IPS-11a (cell line): ENCODE data around the gene TRAF2.

ENCODE experiments used
- H3K4me3 ChIP-seq: one replicate; pipeline ENCODE4 v1.5.1; 2013; ENCODE audit warnings: low read depth, low read length, control low read depth

Gene TRAF2

DNA sequence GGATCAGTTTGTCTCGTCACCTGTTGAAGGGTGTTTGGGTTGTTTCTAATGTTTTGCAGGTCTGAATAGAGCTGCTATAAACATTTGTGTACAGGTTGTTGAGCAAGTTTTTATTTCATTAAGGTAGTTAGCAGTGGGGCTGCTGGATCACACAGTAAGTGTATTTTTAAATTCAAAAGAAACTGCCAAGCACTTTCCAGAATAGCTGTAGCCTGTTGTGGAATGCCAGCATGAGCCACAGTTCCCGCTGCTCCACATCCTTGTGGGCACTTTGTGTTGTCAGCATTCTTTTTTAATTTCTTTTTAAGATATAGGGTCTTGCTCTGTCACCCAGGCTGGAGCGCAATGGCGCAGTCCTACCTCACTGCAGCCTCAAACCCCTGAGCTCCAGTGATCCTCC, 43.7 kb downstream of the TRAF2 start:
- no peak overlapping the region for H3K4me3 ChIP-seq

DNA sequence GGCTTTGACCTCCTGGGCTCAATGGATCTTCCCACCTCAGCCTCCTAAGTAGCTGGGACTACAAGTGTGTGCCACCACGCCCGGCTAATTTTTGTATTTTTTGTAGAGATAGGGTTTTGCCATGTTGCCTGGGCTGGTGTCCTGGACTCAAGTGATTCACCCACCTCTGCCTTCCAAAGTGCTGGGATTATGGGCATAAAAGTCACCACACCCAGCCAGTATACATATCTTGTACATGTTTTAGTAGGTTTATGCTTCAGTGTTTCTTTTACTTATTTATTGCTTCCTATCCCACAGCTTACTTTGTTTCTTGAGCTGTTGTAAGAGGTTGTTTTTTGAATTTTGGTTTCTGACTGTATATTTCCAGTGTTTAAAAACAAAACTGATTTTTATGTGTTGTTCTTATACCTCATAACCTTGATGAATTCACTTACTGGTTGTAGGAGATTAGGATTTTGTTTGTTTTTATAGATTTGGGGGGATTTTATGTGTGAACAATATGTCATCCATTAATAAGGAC, 45.4 kb downstream of the TRAF2 start:
- H3K4me3 ChIP-seq, result no peak overlapping the region

DNA sequence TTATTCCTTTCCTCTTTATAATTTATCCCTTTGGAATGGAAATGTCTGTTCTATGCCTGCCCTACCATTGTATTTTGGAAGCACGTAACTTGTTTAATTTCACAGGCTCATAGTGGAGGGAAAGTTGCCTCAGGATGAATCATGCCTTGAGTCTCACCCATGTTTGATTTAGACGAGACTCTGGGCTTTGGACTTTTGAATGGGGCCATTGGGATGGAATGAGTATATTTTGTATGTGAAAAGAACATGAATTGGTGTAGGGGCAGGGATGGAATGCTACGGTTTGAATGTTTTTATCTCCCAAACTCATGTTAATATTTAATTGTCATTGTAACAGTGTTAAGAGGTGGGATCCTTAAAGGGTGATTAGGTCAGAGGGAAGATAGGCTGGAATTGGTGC, 48.0 kb downstream of the TRAF2 start:
- H3K4me3 ChIP-seq, result no peak overlapping the region

DNA sequence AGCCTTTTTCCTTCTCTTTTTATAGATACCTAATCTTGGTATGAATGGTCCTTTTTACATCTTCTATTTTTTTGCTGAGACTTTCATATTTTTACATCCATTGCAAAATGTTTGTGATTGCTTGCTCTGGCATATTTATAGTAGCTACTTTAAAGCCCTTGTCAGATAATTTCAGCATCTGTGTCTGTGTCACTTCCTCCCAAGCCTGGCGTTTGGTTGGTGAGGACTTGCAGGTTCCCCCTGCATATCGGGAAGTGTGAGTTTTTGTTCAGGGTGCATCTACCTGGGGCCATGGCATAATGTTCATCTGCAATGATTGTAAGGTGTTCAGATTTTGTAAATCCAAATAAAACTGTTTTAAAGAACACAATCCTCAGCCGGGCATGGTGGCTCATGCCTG, 49.3 kb downstream of the TRAF2 start:
- H3K4me3 ChIP-seq, result no peak overlapping the region

DNA sequence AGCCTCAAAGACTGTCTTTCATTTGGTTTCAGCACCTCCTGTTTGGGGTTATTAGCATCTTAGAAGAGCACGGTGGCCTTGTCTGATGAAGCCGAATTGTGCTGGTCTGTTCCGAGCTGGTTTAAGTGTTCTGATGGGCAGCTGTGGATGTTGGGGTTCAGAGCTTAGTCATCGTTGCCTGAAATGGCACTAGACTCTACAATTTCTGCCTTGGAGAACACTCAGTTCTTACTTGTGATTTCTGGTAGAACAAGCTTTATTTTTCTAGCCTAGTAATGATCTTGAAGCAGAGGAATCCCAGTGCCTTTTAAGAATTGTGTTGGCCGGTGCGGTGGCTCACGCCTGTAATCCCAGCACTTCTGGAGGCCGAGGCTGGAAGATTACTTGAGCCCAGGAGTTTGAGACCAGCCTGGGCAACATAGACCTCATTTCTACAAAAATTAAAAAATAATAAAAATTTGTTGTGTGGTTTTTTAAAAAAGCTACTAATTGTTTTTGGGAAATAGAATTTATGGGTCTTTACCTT, 50.4 kb downstream of the TRAF2 start:
- H3K4me3 ChIP-seq, result no peak overlapping the region

DNA sequence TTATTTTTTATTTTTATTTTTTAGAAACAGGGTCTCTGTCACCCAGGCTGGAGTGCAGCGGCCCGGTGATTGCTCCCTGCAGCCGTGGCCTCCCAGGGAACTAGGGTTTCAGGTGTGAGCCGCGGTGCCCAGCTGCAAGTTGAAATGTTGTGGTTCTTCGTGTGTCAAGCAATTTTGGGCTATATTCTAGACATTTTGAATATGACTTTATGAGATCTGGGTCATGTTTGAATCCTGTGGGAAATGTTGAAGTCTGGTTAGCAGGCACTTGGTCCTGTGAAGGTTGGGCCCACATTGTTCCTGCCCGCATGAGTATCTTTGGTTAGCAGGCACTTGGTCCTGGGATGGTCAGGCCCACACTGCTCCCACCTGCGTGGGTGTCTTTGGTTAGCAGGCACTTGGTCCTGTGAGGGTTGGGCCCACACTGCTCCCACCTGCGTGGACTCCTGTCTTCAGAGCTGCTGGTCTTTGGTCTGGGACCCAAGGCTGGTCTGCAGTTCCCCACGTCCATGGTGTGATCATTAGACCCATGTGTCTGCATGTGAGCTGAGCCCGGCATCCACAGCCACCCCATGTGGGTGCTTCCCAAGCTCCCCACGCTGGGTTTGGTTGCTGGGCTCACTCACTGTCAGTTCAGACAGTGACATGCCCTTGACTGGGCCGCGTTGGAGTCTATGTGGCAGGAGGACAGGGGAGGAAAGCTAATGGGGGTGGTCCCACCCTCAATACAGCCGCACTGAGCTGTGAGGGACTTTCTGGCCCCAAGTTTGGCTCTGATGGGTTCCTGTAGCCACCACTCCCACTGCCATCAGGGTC, 51.1 kb downstream of the TRAF2 start:
- H3K4me3 ChIP-seq, result no peak overlapping the region

DNA sequence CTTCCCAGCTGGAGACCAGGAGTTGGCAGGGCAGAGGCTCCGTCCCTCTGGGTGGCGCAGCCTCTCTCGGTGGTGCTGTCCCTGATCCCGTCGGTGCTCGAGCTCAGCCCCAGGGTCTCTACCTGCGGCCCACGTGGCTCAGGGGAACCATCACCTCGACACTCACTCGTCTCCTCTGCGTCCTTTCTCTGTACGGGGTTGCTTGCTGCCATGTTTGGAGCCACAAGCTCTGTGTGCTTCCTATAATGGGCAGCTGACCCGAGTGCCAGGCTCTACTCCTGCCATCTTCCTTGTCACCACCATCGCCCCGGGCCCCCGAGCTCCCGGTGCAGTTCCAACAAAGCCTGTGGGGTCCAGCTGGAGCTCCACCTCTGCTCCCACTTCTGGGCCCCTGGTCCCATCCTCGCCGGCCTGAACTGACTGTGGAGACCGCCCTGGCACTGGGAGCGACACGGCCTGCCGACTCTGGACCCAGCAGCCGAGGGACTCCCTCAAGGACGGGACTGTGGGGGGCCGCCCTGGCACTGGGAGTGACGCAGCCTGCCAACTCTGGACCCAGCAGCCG, 53.2 kb downstream of the TRAF2 start:
- H3K4me3 ChIP-seq, result no peak overlapping the region

DNA sequence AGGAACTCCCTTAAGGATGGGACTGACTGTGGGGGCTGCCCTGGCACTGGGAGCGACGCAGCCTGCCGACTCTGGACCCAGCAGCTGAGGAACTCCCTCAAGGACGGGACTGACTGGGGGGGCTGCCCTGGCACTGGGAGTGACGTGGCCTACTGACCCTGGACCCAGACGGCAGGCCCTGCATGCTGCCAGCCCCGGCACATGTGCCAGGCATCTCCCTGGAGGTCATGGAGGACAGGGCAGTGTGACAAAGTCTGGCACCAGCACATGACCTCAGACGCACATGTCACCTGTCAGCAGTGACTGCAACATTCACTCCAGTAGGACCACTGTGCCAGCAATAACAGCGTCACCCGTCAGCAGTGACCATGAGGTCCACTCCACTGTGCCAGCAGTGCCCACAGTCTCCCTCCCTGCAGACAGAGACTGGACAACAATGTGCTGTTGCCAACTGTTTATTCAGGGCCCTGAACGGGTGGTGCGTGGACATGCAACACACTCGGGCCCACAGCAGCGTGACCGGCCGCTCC, 53.7 kb downstream of the TRAF2 start:
- H3K4me3 ChIP-seq, result no peak overlapping the region

DNA sequence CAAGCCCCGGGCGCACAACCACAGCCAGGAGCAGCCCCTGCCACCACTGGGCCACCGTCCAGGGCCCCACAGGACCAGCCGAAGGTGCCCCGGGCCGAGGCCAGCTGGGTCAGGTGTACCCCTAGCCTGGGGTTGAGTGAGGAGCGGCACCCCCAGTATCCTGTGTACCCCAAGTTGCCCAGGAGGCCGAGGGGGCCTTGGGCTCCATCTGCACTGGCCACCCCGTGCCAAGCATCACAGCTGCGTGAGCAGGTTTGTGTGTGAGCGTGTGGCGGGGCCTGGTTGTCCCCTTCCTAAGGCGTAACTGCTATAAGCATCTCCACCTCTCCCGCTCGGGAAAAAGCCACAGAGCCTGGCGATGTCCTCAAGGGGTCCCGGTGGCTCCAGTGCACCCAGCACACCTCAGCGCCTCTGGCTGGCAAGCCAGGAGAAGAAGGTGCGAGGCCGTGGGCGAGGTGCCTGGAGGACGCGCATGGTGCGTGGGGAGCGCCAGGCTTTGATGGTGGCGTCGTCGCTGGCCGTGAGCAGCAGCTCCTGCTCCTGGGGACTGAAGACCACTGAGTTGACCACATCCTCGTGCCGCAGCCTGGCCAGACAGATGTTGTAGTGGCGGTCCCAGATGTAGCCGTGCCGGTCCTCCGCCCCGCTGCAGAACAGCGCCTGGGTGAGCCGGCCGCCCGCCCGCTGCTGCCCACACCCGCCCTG, 54.4 kb downstream of the TRAF2 start:
- no peak overlapping the region for H3K4me3 ChIP-seq

DNA sequence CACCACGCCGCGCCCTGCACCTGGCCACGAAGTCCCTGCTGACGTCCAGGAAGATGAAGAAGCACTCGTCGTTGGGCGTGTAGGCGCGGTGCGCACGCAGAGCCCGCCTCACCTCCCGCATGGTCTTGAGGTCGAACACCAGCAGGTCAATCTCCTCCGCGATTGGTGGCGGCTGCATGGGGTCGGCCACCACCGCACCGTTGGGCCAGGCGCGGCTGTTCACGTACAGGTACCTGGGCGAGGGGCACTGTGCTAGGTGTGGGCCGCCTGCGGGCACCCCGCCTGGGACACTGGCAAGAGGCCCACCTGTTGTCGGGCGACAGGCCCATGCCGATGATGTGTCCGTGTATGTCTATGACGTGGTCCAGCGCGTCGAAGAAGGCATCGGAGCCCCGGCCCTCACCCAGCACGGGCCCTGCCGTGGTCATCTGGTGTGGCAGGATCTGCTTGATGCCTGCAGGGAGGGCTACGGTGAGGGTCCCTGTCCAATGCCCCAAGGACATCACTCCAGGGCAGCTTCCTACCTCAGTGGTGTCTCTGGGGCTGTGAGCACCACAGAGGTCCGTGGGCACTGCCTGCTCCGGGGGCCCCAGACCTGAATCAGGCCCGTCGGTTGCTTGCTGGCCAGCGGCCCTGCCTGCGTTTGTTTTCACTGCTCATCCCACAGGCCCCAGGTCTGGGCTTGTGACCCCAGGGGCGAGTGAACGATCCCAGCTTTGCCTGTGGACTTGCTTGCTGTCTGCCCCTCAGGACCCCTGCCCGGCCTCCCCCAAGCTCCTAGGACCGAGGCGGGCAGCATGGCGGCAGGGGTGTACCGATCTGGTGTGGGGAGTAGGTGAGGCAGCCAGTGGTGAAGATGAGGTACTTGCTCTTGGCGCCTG, 55.2 kb downstream of the TRAF2 start:
- H3K4me3 ChIP-seq, result no peak overlapping the region

DNA sequence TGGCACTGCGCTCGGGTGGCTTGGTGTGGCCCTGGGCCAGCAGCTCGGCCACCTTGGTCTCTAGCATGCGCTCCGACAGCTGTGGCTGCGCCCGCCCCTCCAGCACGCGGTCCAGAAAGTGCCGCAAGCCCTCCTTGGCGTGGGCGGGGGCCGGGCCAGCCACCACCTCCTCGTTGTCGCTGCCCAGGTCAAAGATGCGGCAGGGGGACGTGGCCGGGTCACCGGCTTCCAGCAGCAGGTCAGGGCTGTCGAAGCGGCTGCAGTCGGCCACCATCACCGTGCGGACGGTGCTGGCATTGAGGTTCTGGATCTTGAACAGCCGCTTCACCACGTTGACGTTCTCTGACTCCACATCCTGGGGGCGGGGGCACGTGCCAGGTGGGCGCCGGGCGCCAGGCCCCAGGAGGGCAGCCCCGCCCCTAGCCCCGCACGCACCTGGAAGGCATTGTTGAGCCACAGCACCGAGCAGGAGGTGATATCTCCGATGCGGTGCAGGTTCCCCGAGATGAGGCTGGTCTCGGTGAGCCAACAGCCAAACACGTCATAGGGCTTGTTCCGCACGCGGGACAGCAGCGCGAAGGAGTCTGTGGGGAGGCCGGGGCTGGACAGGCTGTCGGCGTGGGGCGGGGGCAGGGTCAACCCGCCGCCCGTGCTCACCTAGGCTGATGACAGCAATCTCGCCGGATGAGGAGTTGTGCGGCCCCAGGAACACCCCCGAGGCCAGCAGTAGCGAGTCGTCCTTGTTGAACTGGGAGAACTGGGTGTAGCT, 56.0 kb downstream of the TRAF2 start:
- no peak overlapping the region for H3K4me3 ChIP-seq

DNA sequence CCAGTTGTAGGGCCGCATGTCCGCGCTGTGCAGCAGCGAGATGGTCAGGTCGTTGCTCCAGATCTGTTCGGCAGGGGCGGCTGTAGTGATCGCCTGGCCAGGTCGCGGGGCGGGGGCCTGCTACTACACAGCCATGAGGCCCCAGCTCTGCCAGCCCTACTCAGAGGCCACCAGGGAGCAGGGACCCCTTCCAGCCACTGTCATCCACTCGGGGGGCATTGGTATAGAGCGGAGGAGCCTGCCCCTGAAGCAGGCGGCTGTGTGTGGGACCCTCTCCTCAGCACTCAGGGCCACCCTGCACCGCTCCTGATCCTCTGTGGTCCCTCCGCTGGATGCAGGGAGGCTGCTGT, 56.5 kb downstream of the TRAF2 start:
- H3K4me3 ChIP-seq, result no peak overlapping the region

DNA sequence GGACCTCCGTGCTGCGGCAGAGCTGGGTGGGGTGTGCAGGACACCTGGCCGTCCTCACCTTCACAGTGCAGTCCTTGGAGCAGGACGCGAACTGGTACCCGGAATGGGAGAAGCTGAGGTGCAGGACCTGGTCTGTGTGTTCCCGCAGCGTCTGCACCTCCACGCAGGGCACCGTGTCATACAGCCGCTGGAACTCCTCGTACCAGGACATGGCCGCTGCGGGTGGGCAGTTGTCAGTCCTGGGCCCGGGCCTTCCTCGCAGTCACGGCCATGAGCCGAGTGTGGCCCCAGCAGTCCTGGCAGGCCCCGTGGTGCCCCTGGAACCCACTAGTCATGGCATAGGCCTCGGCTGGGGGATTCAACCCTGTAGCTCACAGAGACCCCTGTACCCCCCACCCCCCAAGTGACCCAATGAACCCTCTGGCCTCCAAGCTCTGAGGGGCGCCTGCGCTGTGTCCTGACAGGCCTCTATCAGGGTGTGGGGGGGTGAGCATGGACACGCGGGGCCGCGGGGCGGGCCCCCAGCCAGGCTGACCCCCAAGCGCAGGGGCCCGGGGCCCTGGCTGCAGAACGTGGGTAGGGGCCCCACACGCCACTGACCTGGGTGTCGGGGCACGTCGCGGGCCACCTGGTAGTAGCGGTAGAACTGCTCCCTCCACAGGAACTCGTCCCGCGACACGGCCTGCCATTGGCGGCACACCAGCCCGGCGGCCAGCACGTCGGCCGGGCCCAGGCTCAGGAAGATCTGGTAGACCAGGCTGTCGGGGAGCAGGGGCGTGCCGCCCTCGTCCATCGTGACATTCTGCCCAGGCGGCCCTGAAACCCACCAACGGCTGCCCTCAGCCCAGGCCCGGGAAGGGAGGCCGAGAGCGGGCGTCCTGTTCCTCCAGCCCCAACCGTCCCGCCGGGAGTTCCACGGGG, 57.2 kb downstream of the TRAF2 start:
- H3K4me3 ChIP-seq, result peak overlapping the region; percentile 61

DNA sequence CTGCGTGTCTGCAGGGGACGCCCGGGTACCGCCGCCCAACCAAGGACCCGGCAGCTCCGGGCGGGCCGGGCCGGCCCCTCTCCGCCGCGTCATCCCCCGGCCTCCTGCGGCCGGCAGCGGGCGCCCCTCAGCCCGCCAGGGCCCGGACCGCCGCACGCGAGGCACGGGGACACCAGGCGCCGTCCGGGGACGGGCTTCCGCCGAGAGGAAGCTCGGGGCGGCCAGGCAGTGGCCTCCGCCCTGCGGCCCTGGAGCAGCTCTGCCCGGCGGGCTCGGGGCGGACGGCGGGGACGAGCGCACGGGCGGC, 57.8 kb downstream of the TRAF2 start:
- peak overlapping the region; percentile 61 for H3K4me3 ChIP-seq

DNA sequence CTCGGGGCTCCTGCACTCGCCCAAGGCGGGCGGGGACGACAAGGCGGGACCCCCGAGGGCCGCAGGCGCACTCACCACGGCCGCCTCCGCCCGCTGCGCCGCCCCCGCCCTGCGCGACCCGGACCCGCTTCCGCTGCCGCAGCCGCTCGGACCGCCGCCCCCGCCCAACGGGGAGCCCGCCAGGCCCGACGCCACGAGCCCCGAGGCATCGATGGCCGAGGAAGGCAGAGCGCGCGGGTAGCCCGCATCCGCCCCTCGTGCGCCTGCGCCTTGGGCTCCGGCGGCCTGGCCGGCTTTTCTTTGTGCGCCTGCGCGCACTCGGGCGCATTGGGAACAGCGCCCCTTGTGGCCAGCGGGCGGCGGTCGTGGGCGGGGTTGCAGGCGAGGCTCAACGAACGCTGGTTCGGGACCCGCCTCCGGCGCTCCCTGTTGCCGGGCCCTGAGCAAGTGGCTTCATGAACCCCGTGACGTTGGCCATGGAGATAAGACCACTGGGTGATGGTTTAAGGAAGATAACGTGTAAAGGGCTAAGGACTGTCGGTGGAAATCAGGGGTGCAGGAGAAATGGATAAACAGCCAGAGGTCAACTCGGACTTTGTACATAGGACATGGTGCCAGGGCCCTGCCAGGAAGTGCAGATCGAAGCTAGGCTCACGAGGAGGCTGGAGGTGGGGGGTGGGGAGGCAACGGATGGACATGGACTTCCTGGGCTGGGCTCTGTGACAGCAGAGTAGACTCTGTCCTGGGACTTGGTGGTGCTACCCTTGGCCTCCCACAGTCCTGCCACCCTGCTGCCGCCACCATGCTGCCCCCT, 58.4 kb downstream of the TRAF2 start, which contains the start of the genes C8G and FBXW5:
TSS of gene C8G (plus strand) at position 725 of the 814 bp plus-strand sequence. CDS start at position 803, 78 bp downstream.
TSS of gene FBXW5 (minus strand) at position 220 of the 814 bp plus-strand sequence. CDS start 655 bp downstream, outside the sequence.
- peak within 1 kb of the TSS; percentile 61 for H3K4me3 ChIP-seq

DNA sequence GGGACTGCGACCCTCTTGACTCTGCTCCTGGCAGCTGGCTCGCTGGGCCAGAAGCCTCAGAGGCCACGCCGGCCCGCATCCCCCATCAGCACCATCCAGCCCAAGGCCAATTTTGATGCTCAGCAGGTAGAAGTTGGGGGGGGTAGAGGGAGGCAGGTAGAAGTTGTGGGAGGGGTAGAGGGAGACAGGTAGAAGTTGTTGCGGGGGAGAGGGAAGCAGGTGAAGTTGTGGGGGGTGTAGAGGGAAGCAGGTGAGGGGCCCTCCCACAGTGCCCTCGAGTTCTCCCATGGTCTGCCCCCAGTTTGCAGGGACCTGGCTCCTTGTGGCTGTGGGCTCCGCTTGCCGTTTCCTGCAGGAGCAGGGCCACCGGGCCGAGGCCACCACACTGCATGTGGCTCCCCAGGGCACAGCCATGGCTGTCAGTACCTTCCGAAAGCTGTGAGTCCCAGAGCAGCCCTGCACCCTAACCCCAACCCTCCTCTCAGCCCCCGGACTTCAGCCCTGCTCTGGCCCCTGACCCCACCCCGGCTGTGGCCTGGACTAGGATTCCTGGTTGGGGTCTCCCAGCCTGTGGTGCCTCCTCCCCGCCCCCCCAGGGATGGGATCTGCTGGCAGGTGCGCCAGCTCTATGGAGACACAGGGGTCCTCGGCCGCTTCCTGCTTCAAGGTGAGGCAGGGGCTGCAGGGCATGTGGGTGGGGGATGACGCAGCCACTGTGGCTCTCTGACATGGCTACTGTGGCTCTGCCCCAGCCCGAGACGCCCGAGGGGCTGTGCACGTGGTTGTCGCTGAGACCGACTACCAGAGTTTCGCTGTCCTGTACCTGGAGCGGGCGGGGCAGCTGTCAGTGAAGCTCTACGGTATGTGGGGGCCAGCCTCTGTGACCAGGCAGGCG, 59.3 kb downstream of the TRAF2 start:
- no peak overlapping the region for H3K4me3 ChIP-seq
